Fibroblast of the aortic adventitia (primary cell): ENCODE results near the gene DSCAML1. TPM values are rescaled to one million over a fixed set of nuclear protein-coding genes. Genes with fewer than 3 reads are reported as not detected.

Source experiments
- DNase-seq: peaks from one replicate; pipeline ENCODE4 v3.0.0-alpha.2; 2010; ENCODE audit warnings: low read depth
- H3K4me3 ChIP-seq: 2 replicates; pipeline ENCODE4 v1.5.1; 2011; ENCODE audit warnings: low read depth, mild to moderate bottlenecking, control low read depth, low read length, moderate library complexity
- total RNA-seq: library from RNA; depleted of rRNA; stranded (reverse); fragments of >200 nt; gene quantifications from 2 replicates; pipeline ENCODE4 v1.2.3, GENCODE V29; 2012; ENCODE audit warnings: low replicate concordance
- TF ChIP-seq, protein P1 (sequence below): IDR thresholded peaks from 2 replicates; pipeline ENCODE4 v1.5.1; 2011; ENCODE audit warnings: mild to moderate bottlenecking, low read length, control low read depth, inconsistent platforms; ENCODE audit not compliant: insufficient read depth

The DSCAML1 gene
- total RNA-seq, 1 donor, result not detected

DNA sequence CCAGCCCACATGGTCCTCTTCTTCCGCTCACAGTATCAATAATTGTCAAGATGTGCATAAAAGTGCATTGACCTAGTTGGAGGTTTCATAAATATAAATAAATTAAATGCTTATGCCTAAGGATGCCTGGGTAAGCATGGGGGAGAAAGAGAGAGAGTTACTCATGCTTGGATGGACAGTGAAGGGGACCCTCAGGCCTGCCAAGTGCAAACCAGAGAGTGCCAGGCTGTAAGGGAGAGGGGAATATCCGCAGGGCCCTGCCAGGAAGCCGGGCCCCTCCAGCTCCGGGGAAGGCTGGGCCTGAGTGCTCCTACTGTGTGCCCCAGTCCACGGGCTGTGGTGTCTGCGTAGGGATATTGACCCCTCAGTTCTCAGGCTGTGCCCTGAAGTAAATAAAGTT lies 214.6 kb downstream of the DSCAML1 start:
- TF ChIP-seq, protein P1, sequence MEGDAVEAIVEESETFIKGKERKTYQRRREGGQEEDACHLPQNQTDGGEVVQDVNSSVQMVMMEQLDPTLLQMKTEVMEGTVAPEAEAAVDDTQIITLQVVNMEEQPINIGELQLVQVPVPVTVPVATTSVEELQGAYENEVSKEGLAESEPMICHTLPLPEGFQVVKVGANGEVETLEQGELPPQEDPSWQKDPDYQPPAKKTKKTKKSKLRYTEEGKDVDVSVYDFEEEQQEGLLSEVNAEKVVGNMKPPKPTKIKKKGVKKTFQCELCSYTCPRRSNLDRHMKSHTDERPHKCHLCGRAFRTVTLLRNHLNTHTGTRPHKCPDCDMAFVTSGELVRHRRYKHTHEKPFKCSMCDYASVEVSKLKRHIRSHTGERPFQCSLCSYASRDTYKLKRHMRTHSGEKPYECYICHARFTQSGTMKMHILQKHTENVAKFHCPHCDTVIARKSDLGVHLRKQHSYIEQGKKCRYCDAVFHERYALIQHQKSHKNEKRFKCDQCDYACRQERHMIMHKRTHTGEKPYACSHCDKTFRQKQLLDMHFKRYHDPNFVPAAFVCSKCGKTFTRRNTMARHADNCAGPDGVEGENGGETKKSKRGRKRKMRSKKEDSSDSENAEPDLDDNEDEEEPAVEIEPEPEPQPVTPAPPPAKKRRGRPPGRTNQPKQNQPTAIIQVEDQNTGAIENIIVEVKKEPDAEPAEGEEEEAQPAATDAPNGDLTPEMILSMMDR, result no peak
- H3K4me3 ChIP-seq, result no peak overlapping the region
- no peak for DNase-seq

DNA sequence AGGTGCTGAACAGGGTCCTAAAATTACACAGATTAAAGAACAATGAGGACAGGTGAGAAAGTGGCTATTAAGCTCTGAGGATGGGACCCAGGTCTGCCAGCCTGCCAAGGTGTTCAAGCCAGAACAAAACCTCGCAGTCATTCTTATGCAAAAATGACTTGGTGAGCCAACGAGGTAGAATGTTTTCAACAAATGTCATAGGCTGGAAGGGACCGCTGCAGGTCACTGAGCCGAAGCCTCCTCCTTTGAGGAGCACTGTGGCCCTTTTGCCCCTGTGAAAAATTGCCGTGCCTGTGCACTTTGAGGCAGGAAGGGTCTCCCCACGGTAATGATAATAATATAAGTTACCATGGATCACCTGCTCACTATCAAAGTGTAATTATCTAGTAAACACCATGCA lies 216.2 kb downstream of the DSCAML1 start:
- TF ChIP-seq, protein P1, result no peak
- DNase-seq, result no peak

DNA sequence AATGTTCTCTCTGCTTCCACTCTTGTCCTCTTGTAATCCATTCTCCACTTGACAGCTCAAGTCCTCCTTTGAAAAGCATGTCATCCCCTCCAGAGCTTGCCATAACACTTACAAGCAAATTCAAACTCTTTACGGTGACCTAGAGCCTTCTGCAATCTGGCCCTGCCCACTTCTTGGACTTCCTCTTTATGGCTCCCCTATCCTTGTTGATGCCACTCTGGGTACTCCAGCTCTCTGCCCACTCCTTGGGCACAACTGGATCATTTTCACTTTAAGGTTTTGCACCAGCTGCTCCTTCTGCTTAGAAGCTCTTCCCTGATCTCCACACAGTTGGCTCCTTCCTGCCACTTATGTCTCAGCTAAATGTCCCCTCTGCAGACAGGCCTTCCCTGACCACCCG lies 217.9 kb downstream of the DSCAML1 start:
- TF ChIP-seq, protein P1, result no peak
- no peak for DNase-seq
- no peak overlapping the region for H3K4me3 ChIP-seq

More for the DNA sequence above, 216.2 kb downstream of the DSCAML1 start:
- no peak overlapping the region for H3K4me3 ChIP-seq

DNA sequence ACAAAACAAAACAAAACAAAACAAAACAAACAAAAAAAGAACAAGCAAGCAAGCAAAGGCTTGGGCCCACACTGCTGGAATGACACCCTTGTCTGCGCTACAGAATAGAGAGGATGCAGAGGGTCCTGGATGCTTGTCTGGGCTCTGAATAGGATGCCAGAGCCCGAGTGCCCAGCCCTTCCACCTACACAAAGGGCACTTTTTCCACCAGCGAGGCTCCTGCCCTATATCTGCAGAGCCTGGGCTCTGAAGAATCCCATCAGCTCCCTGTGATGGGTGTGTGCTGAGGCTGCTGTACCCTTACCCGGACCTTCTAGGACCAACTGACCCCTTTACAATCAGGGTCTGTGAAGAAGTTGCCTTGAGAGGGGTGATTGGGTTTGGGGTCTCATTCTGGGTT lies 221.2 kb downstream of the DSCAML1 start:
- TF ChIP-seq, protein P1, result no peak
- no peak overlapping the region for H3K4me3 ChIP-seq
- no peak for DNase-seq

DNA sequence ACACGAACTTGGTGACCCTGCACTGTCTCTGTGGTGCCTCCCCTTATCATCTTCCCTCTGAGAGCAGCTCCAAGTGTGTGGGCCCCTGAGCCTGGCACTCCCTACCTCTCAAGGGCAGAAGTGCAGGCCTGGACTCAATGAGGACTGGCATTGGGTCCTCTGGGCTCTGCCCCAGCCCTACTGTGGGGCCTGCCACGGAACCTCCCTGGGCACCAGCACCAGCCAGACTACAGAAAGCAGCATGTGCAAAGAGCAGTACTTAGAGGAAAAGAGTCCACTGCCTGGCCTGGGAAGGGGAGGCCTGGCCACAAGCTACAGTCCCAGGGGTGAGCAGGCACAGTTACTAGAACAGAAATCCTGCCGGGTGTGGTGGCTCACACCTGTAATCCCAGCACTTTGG lies 222.5 kb downstream of the DSCAML1 start:
- H3K4me3 ChIP-seq, result no peak overlapping the region
- no peak for DNase-seq
- TF ChIP-seq, protein P1, result no peak

DNA sequence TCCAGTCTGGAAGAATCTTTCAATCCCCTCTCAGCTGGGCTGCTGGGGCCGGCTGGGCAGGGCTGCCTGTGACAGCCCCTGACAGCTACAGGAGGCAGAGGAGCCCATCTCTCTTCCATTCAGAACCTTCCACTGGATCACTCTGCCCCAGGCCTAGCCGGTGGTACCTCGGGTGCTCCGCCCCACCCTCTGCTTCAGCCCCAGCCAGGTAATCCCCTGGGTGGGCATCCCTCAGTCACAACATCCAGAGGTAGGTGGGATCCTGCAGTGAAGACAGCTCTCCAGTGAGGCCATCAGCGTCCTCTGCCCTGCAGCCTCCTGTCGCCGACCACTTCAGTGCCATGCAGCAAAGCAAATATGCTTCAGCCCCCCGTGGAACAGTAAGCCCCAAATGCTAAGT lies 223.7 kb downstream of the DSCAML1 start:
- no peak for DNase-seq
- H3K4me3 ChIP-seq, result no peak overlapping the region
- TF ChIP-seq, protein P1, result no peak

DNA sequence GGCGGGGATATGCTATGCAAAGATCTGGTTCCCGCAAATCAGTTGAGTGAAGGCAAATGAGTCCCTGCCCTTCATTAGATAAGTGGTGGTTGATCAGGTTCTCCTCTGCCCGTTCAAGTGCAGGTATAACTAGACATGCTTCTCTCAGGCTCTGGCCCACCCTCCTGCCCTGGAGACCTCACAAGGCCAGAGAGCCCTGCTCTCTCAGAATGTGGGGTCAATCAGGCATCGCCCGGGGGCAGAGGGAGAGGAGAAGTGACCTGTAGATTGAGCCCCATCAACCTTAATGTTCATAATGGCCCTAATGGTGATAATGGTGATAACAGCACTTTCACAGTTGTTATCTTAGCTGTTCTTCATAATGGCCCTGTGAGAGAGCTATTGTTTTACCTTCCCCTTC lies 224.3 kb downstream of the DSCAML1 start:
- TF ChIP-seq, protein P1, result no peak
- no peak for DNase-seq
- H3K4me3 ChIP-seq, result no peak overlapping the region
